C4-2B (cell line): Measurements from ENCODE around the gene GRB10.

Source experiments
- H3K27ac ChIP-seq: fragments of 450-650 bp; 2 replicates; pipeline ENCODE4 v1.5.1; 2017
- CTCF ChIP-seq: fragments of 450-650 bp; conservative IDR thresholded peaks from 2 replicates; pipeline ENCODE4 v1.5.1; 2017; ENCODE audit warnings: mild to moderate bottlenecking
- ZFX ChIP-seq: fragments of 450-650 bp; IDR thresholded peaks from 2 replicates; pipeline ENCODE4 v1.6.1; 2017

GRB10 gene

GRCh38 chr7:50665403-50666123 lies 117.1 kb downstream of the GRB10 start:
- TF ChIP-seq CTCF (no peak), ZFX (no peak)

GRCh38 chr7:50664937-50665336 lies 117.8 kb downstream of the GRB10 start:
- TF ChIP-seq ZFX, result no peak
- no peak for TF ChIP-seq CTCF
- H3K27ac ChIP-seq, result no peak overlapping the region

More at GRCh38 chr7:50665403-50666123, 117.1 kb downstream of the GRB10 start:
- peak overlapping the region; percentile 46; the same call in 1 of the 2 replicates for H3K27ac ChIP-seq

- H3K27ac ChIP-seq, result no peak overlapping the region
- TF ChIP-seq CTCF, result no peak
- no peak for TF ChIP-seq ZFX
Observed at GRCh38 chr7:50664461-50664922, 118.2 kb downstream of the GRB10 start.

- TF ChIP-seq CTCF, result no peak
- no peak for TF ChIP-seq ZFX
- no peak overlapping the region for H3K27ac ChIP-seq
Observed at GRCh38 chr7:50663396-50664102, 119.1 kb downstream of the GRB10 start.

GRCh38 chr7:50662996-50663395 lies 119.7 kb downstream of the GRB10 start:
- H3K27ac ChIP-seq, result no peak overlapping the region
- TF ChIP-seq CTCF (no peak), ZFX (no peak)

GRCh38 chr7:50662041-50662694 lies 120.5 kb downstream of the GRB10 start:
- no peak overlapping the region for H3K27ac ChIP-seq
- TF ChIP-seq ZFX, result no peak
- TF ChIP-seq CTCF, result no peak
